Measurements from ENCODE around the gene VIL1.

Gene VIL1

DNA sequence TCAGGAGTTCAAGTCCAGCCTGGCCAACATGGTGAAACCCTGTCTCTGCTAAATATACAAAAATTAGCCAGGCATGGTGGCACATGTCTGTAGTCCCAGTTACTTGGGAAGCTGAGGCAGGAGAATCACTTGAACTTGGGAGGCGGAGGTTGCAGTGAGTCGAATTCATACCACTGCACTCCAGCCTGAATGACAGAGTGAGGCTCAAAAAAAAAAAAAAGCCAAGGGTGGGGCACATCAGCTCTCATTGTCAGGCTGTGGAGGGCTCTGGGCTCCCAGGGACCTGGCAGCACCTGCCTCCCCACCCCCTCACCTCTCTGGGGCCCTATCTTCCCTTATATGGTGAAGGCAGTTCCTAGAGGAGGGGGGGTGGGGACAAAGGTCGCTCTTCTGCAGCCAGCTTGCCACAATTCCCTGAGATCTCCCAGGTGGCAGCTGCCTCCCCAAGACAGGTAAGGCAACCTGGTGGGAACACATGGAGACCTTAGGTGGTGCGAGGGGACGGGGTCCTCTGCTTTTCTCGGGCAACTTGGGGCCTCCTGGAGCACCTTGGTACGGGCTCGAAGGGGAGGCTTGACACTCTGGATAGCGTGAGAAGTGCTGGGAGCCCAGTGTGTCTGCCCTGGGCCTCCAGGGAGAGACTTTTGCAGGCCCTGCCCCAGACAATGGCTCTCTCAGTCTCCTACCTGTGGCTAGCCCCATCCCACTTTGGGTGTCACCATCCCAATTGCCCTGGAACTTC is at the start of gene VIL1:
TSS of gene VIL1 (plus strand) at position 407 of the 742 bp plus-strand sequence. CDS start 4,656 bp downstream, outside the sequence.
- no peak for DNase-seq (ENCODE audit: low read depth)

DNA sequence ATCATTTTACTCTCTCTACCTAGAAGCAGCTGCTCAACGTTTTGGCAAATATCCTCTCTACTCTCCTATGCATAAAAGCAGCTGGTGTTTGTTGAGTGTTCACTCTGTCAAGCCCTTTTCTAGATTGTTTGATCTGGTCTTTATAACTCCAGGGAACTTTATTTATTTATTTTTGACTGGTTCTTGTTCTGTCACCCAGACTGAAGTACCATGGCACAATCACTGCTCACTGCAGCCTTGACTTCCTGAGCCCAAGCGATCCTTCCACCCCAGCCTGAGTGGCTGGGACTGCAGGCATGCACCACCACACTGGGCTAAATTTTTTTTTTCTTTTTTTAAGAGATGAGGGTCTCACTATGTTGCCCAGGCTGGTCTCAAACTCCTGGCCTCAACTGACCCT is 49.6 kb upstream of the VIL1 start:
- DNase-seq (ENCODE audit: low read depth), result no peak

DNA sequence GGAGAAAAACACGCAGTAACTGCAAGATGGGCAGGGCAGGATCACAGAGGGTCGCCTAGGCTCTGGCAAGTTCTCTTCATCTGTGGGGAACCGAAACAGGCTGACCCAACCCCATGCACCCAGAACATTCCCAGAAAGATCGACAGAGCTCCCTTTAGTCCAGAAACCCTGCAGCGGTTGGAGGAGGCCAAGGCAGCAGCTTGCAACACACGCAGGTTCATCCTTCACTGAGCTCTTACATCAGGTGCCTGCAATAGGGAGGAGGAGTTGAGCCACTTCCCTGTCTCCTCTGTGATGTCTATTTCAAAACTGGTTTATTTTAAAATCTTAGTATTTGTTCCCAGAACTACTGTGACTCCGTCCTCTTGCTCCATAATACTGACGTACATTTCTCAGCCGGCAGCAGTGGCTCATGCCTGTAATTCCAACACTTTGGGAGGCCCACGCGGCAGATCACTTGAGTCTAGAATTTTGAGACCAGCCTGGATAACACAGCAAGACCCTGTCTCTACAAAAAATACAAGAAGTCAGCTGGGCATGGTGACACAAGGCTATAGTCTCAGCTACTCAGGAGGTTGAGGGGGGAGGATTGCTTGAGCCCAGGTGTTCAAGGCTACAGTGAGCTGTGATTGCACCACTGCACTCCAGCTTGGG is 48.4 kb upstream of the VIL1 start:
- DNase-seq (ENCODE audit: low read depth), result no peak

DNA sequence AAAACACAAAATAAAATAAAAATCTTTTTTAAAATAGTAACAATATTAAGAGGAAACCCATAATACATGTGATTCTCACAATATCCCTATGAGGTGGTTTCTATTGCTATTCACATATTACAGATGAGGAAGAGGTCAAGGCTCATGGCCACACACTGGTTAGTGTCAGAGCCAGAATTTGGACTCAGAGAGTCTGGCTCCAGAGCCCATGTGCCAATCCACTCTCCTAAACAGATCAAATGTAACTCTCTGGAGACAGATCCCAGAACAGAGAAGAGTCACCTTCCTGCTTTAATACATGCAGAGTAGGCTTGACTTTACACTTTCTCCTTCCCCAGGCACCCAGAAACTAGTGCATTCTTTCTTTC is 47.0 kb upstream of the VIL1 start:
- DNase-seq (ENCODE audit: low read depth), result no peak

DNA sequence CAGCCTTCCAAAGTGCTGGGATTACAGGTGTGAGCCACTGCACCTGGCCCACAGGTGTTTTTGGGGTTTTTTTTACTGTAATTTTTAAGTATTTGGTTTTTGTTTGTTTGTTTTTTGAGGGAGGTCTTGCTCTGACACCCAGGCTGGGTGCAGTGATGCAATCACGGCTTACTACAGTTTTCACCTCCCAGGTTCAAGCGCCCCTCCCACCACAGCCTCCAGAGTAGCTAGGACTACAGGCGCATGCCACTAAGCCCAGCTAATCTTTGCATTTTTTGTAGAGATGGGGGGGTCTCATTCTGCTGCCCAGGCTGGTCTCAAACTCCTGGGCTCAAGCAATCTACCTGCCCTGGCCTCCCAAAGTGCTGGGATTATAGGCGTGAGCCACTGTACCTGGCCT is 44.1 kb upstream of the VIL1 start:
- DNase-seq (ENCODE audit: low read depth), result no peak

DNA sequence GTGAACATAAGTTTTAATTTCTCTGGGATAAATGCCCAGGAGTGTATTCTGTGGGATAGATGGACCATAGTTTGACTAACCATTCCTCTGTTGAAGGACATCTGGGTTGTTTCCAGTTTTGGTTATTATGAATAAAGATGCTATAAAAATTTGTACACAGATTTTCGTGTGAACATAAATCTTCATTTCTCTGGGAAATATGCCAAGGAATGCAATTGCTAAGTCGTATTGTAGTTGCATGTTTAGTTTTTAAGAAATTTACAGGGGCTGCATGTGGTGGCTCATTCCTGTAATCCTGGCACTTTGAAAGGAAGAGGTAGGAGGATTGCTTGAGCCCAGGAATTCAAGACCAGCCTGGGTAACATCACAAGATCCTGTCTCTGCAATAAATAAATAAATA is 43.7 kb upstream of the VIL1 start:
- no peak for DNase-seq (ENCODE audit: low read depth)

DNA sequence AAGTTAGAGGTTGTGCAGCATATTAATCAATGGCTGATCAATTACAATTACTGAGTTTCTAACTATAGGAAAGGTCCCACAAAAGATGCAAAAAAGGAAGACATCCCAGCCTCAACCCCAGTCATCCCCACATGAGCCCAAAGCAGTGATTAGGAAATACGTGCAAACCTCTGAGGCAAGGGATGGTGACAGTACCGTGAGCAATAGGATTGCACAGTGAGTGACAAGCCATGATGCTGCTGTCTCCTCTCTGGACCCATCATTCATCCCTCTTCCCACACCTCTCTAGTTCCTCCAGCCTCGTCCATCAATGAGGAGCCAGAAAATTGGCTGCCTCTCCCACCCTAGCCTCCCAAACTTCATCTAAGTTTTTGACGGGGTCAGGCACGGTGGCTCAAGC is 40.9 kb upstream of the VIL1 start:
- DNase-seq (ENCODE audit: low read depth), result no peak

DNA sequence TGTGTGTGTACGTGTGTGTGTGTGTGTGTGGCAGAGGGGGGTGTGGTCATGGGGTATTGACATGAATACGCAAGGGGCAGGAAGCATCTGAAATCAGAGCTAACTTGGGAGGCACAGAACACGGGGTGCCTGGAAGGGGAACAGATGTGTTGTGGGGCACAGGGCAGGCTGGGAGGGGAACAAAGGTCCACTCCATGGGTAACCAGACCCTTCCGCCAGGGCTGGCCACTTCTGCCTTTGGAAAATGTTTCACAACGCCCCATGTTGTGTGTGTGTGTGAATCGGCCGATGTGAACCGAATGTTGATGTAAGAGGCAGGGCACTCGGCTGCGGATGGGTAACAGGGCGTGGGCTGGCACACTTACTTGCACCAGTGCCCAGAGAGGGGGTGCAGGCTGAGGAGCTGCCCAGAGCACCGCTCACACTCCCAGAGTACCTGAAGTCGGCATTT is 37.0 kb upstream of the VIL1 start, which contains the start of gene SLC11A1:
TSS of gene SLC11A1 (plus strand) at position 358 of the 451 bp plus-strand sequence. CDS start 96 bp downstream, outside the sequence.
- no peak for DNase-seq (ENCODE audit: low read depth)

DNA sequence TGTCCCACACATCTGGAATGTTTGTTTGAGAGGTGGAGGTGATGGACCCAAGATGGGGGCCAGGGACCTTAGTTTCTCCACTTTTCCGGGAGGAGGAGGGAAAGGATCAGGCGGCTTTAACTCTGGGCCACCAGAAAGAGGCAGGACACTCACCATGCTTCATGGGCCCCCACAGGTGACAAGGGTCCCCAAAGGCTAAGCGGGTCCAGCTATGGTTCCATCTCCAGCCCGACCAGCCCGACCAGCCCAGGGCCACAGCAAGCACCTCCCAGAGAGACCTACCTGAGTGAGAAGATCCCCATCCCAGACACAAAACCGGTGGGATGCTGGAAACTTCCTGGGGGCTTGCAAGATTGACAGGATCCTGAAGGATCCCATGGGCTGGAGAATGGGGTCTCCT is 36.1 kb upstream of the VIL1 start:
- DNase-seq (ENCODE audit: low read depth), result no peak

DNA sequence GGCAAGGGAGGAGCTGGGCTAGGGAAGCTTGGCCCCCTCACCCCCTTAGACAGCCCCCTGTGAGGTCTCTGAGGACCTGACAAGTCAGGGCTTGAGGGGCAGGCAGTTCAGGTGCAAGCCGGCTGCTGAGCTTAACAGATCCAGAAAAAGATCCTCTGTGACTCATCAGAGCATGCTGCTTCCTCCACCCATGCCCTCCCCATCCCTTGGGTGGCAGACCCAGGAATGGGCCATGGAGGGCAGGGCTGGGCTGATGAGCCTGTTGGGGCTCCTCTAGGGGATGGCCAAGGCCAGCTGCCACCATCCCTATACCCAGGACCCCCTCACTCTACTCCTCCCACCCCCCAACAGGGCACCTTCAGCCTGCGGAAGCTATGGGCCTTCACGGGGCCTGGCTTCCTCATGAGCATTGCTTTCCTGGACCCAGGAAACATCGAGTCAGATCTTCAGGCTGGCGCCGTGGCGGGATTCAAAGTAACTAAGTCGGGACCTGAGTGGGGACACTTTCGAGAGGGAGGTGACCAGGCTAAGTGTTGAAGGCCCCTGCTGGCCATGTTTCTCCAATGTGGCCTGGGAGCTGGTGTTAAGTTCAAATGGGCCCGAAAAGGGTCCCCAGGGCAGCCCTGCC is 34.9 kb upstream of the VIL1 start:
- no peak for DNase-seq (ENCODE audit: low read depth)

DNA sequence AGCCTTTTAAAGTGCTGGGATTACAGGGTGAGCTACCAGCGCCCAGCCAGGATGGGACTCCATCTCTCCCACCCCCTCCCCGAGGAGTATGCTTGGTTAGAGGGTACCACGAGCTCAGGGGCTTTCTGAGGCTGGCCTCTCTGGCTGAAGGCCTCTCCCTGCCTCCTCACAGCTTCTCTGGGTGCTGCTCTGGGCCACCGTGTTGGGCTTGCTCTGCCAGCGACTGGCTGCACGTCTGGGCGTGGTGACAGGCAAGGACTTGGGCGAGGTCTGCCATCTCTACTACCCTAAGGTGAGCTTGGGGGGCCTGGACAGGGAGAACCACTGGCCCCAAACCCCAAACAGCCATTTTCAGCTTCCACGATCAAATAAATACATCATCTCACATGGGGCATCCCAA is 33.9 kb upstream of the VIL1 start:
- DNase-seq (ENCODE audit: low read depth), result no peak

DNA sequence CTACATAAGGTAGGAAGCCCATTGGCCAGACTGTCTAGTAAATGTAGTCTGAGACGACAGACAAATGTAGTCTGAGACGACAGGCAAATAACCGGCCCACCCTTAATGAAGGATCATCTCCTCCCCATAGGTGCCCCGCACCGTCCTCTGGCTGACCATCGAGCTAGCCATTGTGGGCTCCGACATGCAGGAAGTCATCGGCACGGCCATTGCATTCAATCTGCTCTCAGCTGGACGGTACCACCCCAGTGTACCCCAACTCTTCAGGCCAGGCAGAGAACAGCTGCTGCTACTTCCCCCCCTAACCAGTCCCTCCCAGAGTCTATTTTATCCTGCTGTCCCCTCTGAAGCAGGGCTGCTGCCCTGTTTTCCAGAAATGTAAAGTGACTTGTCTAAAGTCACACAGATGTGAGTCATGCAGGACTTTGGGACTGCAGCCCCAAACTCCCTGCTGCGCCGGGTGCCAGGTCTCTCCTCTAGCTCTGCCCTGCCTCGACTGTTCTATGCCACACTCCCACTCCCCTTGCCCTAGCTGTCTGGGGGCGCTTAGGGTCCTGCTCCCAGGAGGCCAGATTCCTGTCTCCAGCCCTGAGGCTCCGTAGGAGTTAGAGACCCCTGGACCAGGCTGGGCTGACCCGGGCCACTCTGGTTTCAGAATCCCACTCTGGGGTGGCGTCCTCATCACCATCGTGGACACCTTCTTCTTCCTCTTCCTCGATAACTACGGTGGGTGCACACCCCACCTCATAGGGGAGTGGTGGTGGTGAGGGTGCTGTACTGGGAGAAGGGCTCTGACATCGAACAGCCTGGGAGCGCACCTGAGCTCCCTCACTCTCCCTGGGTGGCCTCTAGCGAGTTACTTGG is 32.2 kb upstream of the VIL1 start:
- DNase-seq (ENCODE audit: low read depth), result no peak

DNA sequence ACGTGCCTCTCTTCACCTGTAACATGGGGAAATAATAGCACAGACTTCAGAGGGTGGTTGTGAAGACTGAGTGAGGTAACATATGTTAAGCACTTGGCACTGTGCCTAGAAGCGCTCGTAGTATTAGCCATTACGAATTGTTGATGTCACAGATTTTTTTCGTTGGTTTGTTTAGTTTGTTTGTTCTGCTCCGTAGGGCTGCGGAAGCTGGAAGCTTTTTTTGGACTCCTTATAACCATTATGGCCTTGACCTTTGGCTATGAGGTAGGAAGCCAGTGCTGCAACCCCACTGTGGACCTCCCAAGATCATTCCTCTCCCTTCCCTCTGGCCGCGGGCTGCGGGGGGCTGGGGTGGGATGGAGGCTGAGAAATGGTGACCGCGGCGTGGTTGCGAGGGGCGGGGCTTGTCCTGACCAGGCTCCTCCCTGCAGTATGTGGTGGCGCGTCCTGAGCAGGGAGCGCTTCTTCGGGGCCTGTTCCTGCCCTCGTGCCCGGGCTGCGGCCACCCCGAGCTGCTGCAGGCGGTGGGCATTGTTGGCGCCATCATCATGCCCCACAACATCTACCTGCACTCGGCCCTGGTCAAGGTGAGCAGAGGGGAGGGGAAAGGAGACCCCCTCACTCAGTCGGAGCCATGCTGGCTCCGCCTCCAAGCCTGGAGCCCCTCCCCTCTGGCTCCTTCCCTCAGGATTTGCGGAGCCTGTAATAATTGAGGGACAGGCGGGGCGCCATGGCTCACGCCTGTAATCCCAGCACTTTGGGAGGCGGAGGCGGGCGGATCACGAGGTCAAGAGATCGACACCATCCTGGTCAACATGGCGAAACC is 31.3 kb upstream of the VIL1 start:
- DNase-seq (ENCODE audit: low read depth), result no peak

DNA sequence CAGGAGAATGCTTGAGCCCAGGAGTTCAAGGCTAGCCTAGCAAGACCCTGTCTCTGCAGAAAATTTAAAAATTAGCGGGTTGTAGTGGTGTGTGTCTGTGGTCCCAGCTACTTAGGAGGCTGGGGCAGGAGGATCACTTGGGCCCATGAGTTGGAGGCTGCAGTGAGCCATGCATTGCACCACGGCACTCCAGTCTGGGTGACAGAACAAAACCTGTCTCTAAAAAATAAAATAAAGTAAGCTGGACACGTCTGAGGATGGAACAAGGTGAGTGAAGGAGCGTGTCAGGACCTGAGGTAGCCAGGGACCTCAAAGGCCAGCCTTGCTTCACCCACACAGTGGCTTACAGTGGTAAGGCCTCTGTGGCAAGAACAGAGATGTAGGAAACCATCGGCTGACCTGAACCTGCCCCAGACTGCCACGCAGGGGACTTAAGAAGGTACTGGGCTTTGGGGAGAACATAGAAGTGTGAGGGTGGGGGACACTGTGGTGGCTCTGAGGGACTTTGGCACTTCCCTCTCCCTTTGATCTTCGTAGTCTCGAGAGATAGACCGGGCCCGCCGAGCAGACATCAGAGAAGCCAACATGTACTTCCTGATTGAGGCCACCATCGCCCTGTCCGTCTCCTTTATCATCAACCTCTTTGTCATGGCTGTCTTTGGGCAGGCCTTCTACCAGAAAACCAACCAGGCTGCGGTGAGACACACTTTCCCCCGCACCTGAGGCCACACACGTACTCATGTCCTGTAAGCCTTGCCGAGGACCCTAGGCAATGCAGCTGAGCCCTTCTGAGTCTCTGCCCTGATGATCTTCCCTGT is 29.4 kb upstream of the VIL1 start:
- no peak for DNase-seq (ENCODE audit: low read depth)

DNA sequence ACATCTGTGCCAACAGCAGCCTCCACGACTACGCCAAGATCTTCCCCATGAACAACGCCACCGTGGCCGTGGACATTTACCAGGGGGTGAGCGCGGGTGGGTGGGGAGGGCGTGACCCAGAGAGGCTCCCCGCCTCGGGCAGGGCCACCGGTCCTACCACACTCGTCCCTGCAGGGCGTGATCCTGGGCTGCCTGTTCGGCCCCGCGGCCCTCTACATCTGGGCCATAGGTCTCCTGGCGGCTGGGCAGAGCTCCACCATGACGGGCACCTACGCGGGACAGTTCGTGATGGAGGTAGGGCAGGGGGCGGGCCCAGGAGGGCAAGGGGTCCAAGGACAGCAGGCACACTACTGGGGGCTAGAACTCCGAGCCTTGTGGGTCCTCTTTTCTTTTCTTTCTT is 27.7 kb upstream of the VIL1 start:
- no peak for DNase-seq (ENCODE audit: low read depth)

DNA sequence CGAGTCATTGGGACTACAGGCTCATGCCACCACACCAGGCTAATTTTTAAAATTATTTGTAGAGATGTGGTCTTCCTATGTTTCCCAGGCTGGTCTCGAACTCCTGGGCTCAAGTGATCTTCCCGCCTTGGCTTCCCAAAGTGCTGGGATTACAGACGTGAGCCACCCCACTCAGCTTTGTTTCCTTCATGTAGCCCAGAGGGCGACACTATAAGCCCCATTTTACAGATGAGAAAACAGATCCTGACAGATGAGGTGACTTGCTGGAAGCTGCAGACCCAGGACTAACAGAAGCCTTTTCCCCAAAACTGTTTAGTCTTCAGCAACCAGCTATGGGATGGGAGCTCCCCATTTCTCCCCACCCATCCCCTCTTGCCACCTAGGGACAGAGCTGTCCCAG is 26.5 kb upstream of the VIL1 start:
- DNase-seq (ENCODE audit: low read depth), result no peak

DNA sequence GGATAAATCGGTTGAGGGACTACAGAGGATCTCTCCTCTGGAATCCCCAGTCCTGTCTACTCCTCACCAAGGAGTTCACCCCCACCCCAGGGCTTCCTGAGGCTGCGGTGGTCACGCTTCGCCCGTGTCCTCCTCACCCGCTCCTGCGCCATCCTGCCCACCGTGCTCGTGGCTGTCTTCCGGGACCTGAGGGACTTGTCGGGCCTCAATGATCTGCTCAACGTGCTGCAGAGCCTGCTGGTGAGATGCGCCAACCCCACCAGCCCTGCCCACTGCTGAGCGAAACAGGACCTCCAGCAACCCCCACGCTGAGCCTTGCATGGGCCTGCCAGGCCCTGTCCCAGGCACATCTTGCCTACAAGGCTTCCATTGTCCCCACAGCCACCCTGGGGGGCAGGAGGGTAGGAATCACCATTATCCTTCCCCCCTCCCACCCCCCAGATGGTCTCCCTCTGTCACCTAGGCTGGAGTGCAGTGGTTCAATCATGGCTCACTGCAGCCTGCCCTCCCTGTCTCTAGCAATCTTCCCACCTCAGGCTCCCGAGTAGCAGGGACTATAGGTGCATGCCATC is 25.9 kb upstream of the VIL1 start:
- DNase-seq (ENCODE audit: low read depth), result no peak

DNA sequence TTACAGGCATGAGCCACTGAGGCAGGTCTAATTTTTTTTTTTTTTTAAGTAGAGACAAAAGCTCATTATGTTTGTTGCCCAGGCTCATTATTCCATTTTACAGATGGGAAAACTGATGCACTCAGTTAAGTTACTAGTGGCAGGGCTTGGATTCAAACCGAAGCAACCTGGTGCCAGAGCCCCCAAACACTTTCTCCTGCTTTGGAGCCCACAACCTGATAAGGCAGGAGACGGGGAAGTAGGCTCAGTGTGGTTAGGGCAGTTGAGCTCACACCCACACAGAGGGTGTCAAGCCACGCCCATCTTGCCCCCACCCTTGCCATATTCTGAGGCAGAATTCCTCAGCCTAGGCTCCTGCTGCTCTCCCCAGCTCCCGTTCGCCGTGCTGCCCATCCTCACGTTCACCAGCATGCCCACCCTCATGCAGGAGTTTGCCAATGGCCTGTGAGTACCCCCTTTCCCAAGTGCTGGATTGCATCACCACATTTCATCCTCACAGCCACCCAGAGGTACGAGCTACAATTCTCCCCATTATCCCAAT is 25.1 kb upstream of the VIL1 start:
- DNase-seq (ENCODE audit: low read depth), result no peak

DNA sequence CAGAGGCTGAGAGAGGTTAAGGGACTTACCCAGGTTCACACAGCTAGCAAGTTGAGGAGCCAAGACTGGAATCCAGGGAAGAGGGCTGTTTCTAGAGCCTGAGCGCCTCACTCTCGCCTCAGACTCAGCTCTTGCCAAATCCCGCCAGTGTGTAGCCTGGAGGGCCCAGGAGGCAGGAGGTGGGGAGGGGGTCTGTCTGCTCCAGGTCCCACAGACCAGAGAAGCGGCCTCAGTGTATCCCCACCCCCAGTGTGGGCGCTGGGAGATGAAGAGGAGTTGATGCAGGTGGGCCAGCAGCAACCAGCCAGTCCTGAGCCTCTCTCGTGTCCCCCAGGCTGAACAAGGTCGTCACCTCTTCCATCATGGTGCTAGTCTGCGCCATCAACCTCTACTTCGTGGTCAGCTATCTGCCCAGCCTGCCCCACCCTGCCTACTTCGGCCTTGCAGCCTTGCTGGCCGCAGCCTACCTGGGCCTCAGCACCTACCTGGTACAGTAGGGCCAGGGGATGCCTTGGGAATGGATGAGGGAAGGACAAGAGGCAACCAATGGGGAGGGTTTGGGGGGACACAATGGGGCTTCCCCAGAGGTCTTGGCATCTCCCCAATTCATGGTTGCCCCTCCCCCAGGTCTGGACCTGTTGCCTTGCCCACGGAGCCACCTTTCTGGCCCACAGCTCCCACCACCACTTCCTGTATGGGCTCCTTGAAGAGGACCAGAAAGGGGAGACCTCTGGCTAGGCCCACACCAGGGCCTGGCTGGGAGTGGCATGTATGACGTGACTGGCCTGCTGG is 24.4 kb upstream of the VIL1 start:
- DNase-seq (ENCODE audit: low read depth), result no peak
